Body of pancreas (tissue), 4 donors: ENCODE data around the gene EDN2.

Source experiments
- POLR2A ChIP-seq, 3 donors: fragments of 450-650 bp; IDR thresholded peaks; one replicate each; pipeline ENCODE4 v1.6.1; 2016; ENCODE audit warnings: antibody characterized with exemption in 3 of 3, mild to moderate bottlenecking in 2 of 3
- TF ChIP-seq, protein P1 (sequence below), 7 experiments: fragments of 450-650 bp in 4 of 7; fragments of 200-600 bp in 3 of 7; sonication (generic) in 3 of 7; IDR thresholded peaks; one replicate each; pipeline ENCODE4 v1.5.1; 2016 to 2019; ENCODE audit warnings: antibody characterized with exemption in 7 of 7

GRCh38 chr1:41444246-41444645, 40.2 kb downstream of the EDN2 start:
- TF ChIP-seq POLR2A (IDR thresholded peaks at IDR 0.05) = no peak
- TF ChIP-seq, protein P1, sequence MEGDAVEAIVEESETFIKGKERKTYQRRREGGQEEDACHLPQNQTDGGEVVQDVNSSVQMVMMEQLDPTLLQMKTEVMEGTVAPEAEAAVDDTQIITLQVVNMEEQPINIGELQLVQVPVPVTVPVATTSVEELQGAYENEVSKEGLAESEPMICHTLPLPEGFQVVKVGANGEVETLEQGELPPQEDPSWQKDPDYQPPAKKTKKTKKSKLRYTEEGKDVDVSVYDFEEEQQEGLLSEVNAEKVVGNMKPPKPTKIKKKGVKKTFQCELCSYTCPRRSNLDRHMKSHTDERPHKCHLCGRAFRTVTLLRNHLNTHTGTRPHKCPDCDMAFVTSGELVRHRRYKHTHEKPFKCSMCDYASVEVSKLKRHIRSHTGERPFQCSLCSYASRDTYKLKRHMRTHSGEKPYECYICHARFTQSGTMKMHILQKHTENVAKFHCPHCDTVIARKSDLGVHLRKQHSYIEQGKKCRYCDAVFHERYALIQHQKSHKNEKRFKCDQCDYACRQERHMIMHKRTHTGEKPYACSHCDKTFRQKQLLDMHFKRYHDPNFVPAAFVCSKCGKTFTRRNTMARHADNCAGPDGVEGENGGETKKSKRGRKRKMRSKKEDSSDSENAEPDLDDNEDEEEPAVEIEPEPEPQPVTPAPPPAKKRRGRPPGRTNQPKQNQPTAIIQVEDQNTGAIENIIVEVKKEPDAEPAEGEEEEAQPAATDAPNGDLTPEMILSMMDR (IDR thresholded peaks at IDR 0.05) = no peak
